HepG2 (cell line): Measurements from ENCODE around the gene HOXB5. TPM values are rescaled to one million over a fixed set of nuclear protein-coding genes. Genes with fewer than 3 reads are reported as not detected.

Experiments
- ATAC-seq: fragments of 200-7000 bp; cut with Tn5 transposase; 3 replicates; pipeline ENCODE4 v1.9.1; 2020; ENCODE audit warnings: mild to moderate bottlenecking, moderate library complexity
- BruUV-seq: library from RNA; stranded (reverse); fragments of 400-500 nt; replicated peaks from 2 replicates; lab custom pipeline; 2021; lab: Mats Ljungman, UMichigan
- CTCF ChIA-PET: fragments of 300-600 bp; formaldehyde crosslinking; extraction: SDS; loops from one replicate; lab custom pipeline; 2021; ENCODE audit warnings: low total read pairs, inconsistent platforms, low intra/inter-chr PET ratio; lab: Yijun Ruan, JAX
- POLR2A ChIA-PET: fragments of 350-600 bp; sonication (Branson Sonifier 250); formaldehyde crosslinking; loops from one replicate; lab custom pipeline; 2020; ENCODE audit warnings: antibody characterized with exemption, inconsistent platforms; lab: Yijun Ruan, JAX
- DNase-seq: peaks from one replicate; pipeline ENCODE4 v3.0.0-alpha.2; 2015; ENCODE audit warnings: low spot score
- FAIRE-seq: peaks from 3 replicates; lab custom pipeline; 2011; peaks lifted over from hg19 to GRCh38; lab: Jason Lieb, UNC
- H2AFZ ChIP-seq: one replicate; pipeline ENCODE4 v1.6.1; 2011; ENCODE audit warnings: low read length, inconsistent platforms
- H3K27ac ChIP-seq: fragments of 300-600 bp; 3 replicates; pipeline ENCODE4 v1.8.0; 2011; ENCODE audit warnings: mixed run types, mild to moderate bottlenecking, mixed read lengths, low read length, inconsistent platforms; ENCODE audit not compliant: insufficient read depth; ENCODE audit errors: extremely low read length
- H3K27me3 ChIP-seq, 2 experiments: fragments of 200-600 bp in 1 of 2; 2 replicates in 1 of 2; 3 replicates in 1 of 2; pipeline versions ENCODE4 v1.6.0 to v1.8.0; 2011; ENCODE audit warnings: low read length in 2 of 2, mild to moderate bottlenecking in 2 of 2, moderate library complexity in 2 of 2, inconsistent platforms in 1 of 2; ENCODE audit not compliant: insufficient read depth in 2 of 2, control insufficient read depth in 1 of 2
- H3K36me3 ChIP-seq, 2 experiments: fragments of 200-600 bp in 1 of 2; replicated peaks in 1 of 2; 2 replicates in 1 of 2; 3 replicates in 1 of 2; pipeline versions ENCODE4 v1.5.1 to v1.8.0; 2011; ENCODE audit warnings: low read length in 2 of 2, inconsistent platforms in 1 of 2; ENCODE audit not compliant: insufficient read depth in 2 of 2, control insufficient read depth in 1 of 2
- H3K4me1 ChIP-seq: 2 replicates; pipeline ENCODE4 v1.5.1; 2012; ENCODE audit warnings: low read length, inconsistent platforms; ENCODE audit not compliant: insufficient read depth
- H3K4me2 ChIP-seq: 2 replicates; pipeline ENCODE4 v1.6.0; 2011; ENCODE audit warnings: low read depth, low read length, inconsistent platforms
- H3K4me3 ChIP-seq, 3 experiments: fragments of 200-600 bp in 1 of 3; sonication (generic), shearing (Covaris generic) in 1 of 3; replicated peaks in 1 of 3; 2 replicates each; pipeline ENCODE4 v1.5.1; 2011 to 2016; ENCODE audit warnings: low read length in 3 of 3, inconsistent platforms in 2 of 3, low read depth in 2 of 3, mild to moderate bottlenecking in 2 of 3, control low read depth in 1 of 3, mixed read lengths in 1 of 3; ENCODE audit not compliant: insufficient read depth in 1 of 3
- H3K79me2 ChIP-seq: one replicate; pipeline ENCODE4 v1.6.1; 2011; ENCODE audit warnings: low read length, inconsistent platforms; ENCODE audit not compliant: insufficient read depth
- H3K9ac ChIP-seq: 2 replicates; pipeline ENCODE4 v1.6.0; 2011; ENCODE audit warnings: mild to moderate bottlenecking, low read depth, low read length, inconsistent platforms; ENCODE audit not compliant: insufficient read depth
- H3K9me3 ChIP-seq: 2 replicates; pipeline ENCODE4 v1.5.1; 2012; ENCODE audit warnings: mild to moderate bottlenecking, low read length
- H4K20me1 ChIP-seq: 2 replicates; pipeline ENCODE4 v1.6.0; 2011; ENCODE audit warnings: inconsistent platforms, mild to moderate bottlenecking, low read length, moderate library complexity; ENCODE audit not compliant: insufficient read depth
- EZH2 ChIP-seq: conservative IDR thresholded peaks from 2 replicates; pipeline ENCODE4 v1.6.1; 2012; ENCODE audit warnings: mild to moderate bottlenecking, low read depth, low read length, moderate library complexity
- HNRNPK ChIP-seq: fragments of 200-400 bp; formaldehyde crosslinking; IDR thresholded peaks from 2 replicates; pipeline ENCODE4 v1.6.1; 2018; ENCODE audit warnings: low read length, low read depth, moderate library complexity, mild to moderate bottlenecking; ENCODE audit not compliant: poor library complexity, severe bottlenecking
- MED8 ChIP-seq: sonication (generic); formaldehyde crosslinking; IDR thresholded peaks from 2 replicates; pipeline ENCODE4 v1.8.1; 2023; ENCODE audit warnings: mild to moderate bottlenecking, missing genetic modification reagents; ENCODE audit not compliant: insufficient replicate concordance
- MTA3 ChIP-seq: sonication (generic); formaldehyde crosslinking; IDR thresholded peaks from 2 replicates; pipeline ENCODE4 v1.4.0; 2020; ENCODE audit warnings: missing genetic modification reagents
- ZBTB21 ChIP-seq: sonication (generic); formaldehyde crosslinking; IDR thresholded peaks from 2 replicates; pipeline ENCODE4 v1.4.0; 2020; ENCODE audit warnings: missing genetic modification reagents
- ZBTB8A ChIP-seq: sonication (generic); formaldehyde crosslinking; IDR thresholded peaks from 2 replicates; pipeline ENCODE4 v1.4.0; 2020; ENCODE audit warnings: mild to moderate bottlenecking, low read depth, missing genetic modification reagents, borderline replicate concordance
- ZNF224 ChIP-seq: sonication (generic); formaldehyde crosslinking; IDR thresholded peaks from 2 replicates; pipeline ENCODE4 v1.5.0; 2020; ENCODE audit warnings: mild to moderate bottlenecking, missing genetic modification reagents
- ZNF564 ChIP-seq: sonication (generic); formaldehyde crosslinking; IDR thresholded peaks from 2 replicates; pipeline ENCODE4 v1.8.1; 2023; ENCODE audit warnings: mild to moderate bottlenecking, missing genetic modification reagents
- ZNF605 ChIP-seq: sonication (generic); formaldehyde crosslinking; IDR thresholded peaks from 2 replicates; pipeline ENCODE4 v1.8.0; 2022; ENCODE audit warnings: mild to moderate bottlenecking, missing genetic modification reagents
- WGBS: methylation state at CpG from one replicate; pipeline ENCODE4 v1.1.6; 2017; ENCODE audit warnings: low lambda C conversion rate; 5-methylcytosine and 5-hydroxymethylcytosine counted together
- in situ Hi-C: cut with HindIII; loops from 2 replicates; pipeline ENCODE4 v1.10.0; 2017; ENCODE audit warnings: low pct_unique_long_range_greater_than_20kb; ENCODE audit not compliant: extremely low pct_ligation_motif_present
- intact Hi-C: fragments of 100-400 bp; cut with micrococcal nuclease; formaldehyde crosslinking; loops from one replicate; pipeline ENCODE4 v1.10.0; 2022; ENCODE audit not compliant: unreplicated experiment
- polyA plus RNA-seq, 8 experiments: library from polyadenylated mRNA; depleted of rRNA in 3 of 8; stranded (reverse) in 7 of 8; unstranded in 1 of 8; fragments of >200 nt; fragmentation: Illumina TruSeq in 4 of 8; extraction: Trizol in 4 of 8; gene quantifications; 2 replicates each; pipeline versions ENCODE4 v1.2.1 to v1.2.3, GENCODE V29; 2011 to 2016; ENCODE audit warnings: low read depth in 4 of 8, missing spikeins in 1 of 8, mixed read lengths in 1 of 8; ENCODE audit not compliant: insufficient read depth in 1 of 8
- total RNA-seq, 5 experiments: library from RNA; depleted of rRNA; stranded (reverse); fragments of >200 nt; fragmentation: Illumina TruSeq; extraction: Trizol; gene quantifications; 2 replicates each; pipeline ENCODE4 v1.2.3, GENCODE V29; 2016; ENCODE audit warnings: low read depth in 1 of 5
- TF ChIP-seq, protein P1 (sequence below): sonication (generic); formaldehyde crosslinking; IDR thresholded peaks from 2 replicates; pipeline ENCODE4 v1.9.0; 2022; ENCODE audit warnings: missing genetic modification reagents, mild to moderate bottlenecking, borderline replicate concordance

HOXB5 gene
- total and polyA plus RNA-seq, 2 of the 13 experiments (the other 11 are each of a cell fraction or from before 2014, with no cell fraction given): not detected

DNA sequence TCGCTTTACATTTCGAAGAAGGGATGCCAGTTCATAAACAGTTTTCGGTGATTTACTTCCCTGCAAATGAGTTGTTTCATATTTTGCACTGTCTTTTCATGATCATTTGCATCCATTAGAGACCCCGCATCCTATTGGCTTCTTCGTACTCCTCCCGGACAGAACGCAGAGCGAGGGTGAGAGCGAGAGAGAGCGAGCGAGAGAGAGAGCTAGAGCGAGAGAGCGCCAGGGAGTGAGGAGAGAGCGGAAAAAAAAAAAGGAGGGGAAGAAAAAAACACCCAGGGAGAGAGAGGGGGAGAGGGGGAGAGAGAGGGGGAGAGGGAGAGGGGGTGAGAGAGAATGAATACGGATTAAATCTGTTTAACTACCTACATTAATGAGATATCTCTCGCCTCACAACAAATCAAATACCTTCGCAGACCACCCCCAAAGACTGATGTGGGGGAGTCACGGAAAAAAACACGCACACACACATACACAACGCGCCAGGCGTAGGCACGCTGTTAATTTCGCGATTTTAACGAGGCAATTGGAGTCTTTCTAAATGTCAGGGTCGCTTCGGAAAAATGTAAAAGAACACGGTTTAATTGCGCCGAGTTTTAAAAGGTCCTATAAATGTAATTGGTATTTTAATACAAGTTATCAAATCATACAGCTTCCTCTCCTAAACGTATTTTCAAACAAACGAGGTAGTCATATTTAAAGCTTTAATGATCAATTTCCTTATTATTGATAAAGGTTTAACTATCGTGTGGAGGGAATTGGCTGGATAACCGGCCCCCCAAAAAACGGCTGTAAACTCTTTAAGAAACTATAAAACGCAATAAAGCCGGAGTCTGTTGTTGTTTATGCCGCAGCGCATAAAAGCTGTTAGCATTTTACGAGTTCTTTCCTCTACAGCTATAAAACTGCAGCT is 21.7 kb upstream of the HOXB5 start, which contains the start of gene HOXB8:
Gene HOXB8, minus strand, starts transcription at position 246 of the 916 bp plus-strand sequence. CDS start 588 bp downstream, outside the sequence.
- CTCF ChIA-PET: no interaction called here

More for the DNA sequence above, 21.7 kb upstream of the HOXB5 start, which contains the start of gene HOXB8:
- no peak for DNase-seq
- Histone ChIP-seq H3K79me2 (no peaks in the 10 kb centered on the region), H3K27me3 (peaks cover 38 to 97% of the 10 kb centered on the region in 2 experiments), H3K36me3 (no peaks in the 10 kb centered on the region), H3K9me3 (no peaks in the 10 kb centered on the region), H4K20me1 (peaks cover 6% of the 10 kb centered on the region; the same call in 1 of the 2 replicates), H3K4me2 (no peak within 1 kb of the TSS), H2AFZ (no peak within 1 kb of the TSS), H3K4me3 (no peak within 1 kb of the TSS), H3K27ac (no peak within 1 kb of the TSS), H3K4me1 (peaks cover 17% of the 10 kb centered on the region), H3K9ac (no peak within 1 kb of the TSS)
- ATAC-seq: no peak
- FAIRE-seq: no peak
- no TSS peak for BruUV-seq
- in situ Hi-C loops: no loop called here
- 19% methylated on average over 41 of the region's 41 CpGs for WGBS
- POLR2A ChIA-PET: no interaction called here
- no peak for TF ChIP-seq MED8 (CRISPR knock-in tag)
- TF ChIP-seq ZBTB21: no peak
- no peak for TF ChIP-seq ZNF605 (CRISPR knock-in tag)
- no peak for TF ChIP-seq ZBTB8A
- TF ChIP-seq EZH2: peak; percentile 55
- no peak for TF ChIP-seq ZNF224 (CRISPR knock-in tag)
- TF ChIP-seq HNRNPK: peak; percentile 17
- TF ChIP-seq MTA3 (CRISPR knock-in tag): no peak
- no peak for TF ChIP-seq ZNF564 (CRISPR knock-in tag)
- TF ChIP-seq, protein P1, sequence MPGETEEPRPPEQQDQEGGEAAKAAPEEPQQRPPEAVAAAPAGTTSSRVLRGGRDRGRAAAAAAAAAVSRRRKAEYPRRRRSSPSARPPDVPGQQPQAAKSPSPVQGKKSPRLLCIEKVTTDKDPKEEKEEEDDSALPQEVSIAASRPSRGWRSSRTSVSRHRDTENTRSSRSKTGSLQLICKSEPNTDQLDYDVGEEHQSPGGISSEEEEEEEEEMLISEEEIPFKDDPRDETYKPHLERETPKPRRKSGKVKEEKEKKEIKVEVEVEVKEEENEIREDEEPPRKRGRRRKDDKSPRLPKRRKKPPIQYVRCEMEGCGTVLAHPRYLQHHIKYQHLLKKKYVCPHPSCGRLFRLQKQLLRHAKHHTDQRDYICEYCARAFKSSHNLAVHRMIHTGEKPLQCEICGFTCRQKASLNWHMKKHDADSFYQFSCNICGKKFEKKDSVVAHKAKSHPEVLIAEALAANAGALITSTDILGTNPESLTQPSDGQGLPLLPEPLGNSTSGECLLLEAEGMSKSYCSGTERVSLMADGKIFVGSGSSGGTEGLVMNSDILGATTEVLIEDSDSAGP: no peak
- intact Hi-C loops: loop anchor here (5.0 kb wide), 2 partner anchors 353 to 588 kb away; no protein-coding TSS in a partner anchor
